C1 segment of cervical spinal cord (tissue), 14 donors: ENCODE results near the gene PRLR.

ENCODE experiments used
- DNase-seq, 14 donors: peaks; one replicate each; lab custom pipeline; 2025; lab: John Stamatoyannopoulos, UW

PRLR gene

DNA sequence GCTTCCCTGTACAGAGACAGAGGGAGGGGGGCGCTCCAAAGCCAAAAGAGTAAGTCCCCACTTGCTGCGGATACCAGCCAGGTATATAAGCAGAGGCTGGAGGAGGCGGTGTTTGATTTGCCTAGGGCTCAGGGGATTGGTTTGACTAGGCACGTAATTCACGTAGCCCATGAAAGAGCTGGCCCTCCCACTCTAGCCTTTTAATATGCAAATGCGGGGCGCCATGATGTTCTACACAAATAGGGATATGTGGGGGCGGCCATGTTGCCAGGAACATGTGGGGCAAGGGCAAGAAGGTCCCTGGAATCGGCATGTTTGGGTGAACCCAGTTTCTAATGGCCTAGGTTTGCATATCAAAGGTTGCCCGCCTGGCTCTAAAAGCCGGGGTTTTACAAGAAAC is 3.3 kb upstream of the PRLR start:
- no peak for DNase-seq

DNA sequence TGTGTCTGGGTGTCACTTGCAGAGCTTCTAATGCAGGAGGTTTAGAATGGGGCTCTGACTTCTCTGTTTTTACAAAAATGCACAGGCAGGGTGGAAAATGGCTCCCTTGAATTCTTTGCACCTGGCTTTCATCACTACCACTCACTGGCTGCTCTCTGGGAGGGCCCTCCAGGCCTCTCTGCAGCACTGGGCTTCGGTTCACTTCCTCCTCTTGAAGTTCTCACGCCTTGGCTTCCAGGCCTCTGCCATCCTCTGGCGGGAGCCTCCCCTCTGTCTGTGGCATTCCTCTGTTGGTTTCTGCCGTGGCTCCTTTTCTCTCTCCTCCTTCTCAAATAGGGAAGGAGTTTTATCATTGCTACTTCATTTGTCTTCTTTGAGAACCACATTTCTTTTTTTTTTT is 2.8 kb upstream of the PRLR start:
- no peak for DNase-seq

DNA sequence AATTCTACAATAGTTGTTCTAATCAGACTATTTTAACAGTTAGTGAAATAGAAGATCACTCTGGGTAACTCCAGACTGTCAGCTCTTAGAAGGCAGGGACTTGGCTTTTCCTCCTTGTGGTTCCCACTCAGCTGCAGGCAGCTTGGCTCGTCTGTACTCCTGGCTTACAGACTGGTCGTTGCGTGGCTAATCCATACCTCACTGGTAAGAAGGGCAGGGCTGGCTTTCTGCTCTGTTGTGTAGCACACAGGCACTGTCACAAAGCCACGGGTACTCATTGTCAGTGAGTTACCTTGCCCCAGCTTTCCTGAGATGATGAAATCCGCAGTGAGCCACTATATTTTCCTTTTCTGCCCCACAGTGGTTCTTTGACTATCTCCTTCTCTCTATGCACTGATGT is 1.8 kb upstream of the PRLR start:
- no peak for DNase-seq

DNA sequence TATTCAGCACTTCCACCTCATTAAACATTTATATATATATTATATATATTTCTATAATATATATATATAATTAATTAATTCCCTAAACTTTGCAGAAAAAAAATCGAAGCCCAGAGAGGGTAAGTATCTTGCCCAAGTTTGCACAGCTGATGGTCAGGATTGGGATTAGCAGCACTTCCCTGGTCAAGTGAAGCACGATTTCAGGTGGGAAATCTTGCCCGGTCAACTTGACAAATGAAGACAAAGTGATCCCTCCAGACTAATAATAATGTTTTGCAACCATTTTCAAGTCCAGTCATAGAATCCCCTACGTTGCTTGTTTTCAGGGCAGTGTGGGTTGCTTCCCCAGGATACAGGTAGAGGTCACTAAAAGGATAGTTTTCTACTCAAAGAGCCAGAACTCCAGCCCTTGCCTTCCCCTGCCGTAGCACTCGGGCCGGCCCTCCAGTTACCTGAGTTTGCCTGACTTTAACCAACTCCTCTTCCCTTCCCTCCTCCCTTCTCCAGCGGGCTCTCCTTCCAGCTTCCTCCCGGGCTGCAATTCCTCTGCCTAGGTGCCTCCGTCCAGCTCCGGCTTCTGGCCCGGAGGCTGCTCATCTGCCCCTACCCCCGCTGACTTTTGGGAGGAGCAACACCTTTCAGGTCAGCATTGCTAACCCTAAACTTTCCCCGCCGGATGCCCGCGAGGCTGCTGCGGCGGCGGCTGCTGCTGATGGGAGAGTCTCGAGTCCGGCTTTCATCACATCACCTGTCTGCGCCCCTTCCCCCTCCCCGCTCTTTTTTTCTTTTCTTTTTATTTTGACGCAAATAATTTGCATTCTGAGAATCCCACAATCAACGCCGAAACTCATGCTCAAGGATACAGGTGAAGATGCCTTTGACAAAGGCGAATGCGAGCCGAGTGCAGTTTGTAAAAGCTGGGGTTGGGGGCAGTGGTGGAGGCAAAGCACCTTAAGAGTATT is 930 bp downstream of the PRLR start:
- DNase-seq: no peak

DNA sequence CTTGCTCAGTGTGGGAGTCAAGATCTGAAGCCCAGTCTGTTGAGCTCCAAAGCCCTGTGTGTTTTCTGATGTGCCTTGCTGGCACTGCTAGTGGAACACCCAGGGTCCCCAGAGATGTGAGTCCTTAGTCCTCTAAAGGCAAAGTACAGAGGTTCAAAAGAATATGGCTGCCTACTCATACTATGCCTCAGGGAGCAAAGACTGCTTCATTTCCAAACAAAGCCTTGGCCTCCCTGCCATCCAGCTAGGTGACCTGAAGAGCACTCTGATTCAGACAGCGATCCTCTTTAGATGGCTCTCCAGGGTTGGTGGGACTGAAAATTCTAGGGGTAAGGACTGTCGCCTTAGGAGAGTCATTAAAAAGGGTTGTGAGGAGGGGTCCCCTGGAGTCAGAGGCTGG is 2.0 kb downstream of the PRLR start:
- DNase-seq: no peak

DNA sequence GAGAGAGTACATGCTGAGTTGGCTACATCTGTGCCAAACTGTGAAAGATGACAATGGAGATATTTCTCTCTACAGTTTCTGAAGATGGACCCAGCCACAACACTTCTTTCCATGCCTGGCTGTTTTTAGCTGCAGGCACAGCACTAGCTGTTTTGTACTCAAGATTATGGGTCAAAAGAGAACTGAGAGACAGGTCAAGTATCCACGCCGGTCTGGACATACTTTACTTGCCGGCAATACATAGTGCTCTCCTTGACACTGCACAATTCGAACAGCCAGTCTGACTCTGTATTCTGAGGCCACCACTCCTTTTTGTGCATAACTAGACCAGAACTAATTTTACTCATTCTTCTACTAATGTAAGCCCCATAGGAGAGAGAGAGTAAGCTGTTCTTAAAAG is 2.6 kb downstream of the PRLR start:
- DNase-seq: no peak

DNA sequence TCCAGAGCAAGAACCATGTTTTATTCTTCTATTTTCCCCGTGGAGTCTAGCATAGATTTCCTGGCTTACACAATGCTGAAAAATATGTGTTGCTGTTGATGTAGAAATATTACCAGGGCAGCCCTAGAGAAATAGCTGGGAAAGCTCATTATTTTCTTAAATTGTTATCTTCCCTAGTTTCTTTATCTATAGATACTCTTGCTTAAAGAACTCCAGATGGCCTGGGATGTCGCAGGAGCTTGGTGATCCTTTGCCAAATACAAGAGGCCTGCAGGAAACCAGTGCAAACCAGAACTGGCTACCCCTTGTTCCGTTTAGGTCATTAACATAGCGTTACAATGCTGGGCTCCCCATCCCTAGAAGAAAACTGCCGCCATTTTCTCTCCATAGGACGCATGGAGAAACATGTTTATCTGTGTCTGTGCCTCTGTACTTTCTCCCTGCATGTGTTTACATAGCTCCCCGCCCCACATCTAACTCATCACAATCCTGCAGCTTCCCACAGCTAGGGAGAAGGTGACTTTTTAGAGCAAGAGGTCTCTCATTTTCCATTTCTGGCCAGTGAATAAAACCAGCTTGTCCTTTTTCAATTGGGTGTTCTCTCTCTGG is 6.4 kb downstream of the PRLR start:
- DNase-seq: no peak

DNA sequence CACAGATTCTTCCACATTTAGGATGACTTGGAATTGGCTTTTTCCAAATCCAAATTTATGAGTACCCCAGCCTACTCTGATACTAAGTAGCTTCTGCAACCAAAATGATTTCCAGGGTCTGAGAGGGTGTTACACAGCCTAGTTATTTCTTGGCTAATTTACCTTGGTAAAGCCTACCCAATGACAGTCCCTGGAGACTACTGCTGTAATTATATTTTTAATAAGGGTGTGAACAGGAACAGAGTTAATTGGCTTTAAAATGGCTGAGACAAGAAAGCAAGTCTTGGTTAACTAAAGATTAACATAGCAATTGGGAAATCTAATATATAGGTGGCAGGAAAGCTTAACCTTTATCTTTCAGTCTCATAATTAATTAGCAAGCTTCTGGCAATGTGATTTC is 9.3 kb downstream of the PRLR start:
- DNase-seq: no peak

DNA sequence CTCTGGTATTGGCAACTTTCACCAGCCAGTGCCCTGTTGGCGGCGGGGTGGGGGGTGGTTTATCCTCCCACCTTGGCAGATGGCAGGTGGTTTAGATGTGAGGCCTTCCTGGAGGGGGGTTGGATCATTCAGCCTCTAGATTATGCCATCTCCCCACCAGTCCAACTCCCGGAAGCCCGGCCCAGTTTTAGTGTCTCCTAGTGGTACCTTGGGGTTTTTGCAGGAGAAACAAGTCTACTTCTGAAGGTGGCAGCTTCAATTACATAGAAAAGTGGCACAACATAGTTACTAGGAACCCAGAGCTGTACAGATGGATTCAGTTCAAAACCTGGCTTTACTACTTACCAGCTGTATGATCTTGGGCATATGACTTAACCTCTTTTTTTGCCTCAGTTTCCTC is 11.3 kb downstream of the PRLR start:
- no peak for DNase-seq

DNA sequence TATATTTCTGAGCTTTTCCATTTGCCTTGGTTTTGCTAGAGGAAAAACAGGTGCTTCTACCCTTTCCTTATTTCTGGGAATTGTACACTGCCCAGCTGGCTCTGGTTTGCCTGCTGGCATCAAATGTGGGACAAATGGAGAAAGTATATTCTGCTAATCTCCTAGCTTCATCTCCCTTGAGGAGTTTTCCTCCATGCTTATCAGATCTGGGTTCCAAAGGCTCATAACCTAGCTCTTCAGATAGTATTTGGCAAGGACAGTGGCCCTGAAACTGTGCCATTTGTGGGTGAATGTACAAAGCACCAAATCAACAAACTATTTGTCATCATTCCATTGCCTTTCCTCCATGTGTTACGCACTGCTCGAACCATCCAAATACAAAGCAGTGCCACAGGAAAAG is 16.2 kb downstream of the PRLR start:
- DNase-seq: peak in 1 of 14 donors; percentile 37

DNA sequence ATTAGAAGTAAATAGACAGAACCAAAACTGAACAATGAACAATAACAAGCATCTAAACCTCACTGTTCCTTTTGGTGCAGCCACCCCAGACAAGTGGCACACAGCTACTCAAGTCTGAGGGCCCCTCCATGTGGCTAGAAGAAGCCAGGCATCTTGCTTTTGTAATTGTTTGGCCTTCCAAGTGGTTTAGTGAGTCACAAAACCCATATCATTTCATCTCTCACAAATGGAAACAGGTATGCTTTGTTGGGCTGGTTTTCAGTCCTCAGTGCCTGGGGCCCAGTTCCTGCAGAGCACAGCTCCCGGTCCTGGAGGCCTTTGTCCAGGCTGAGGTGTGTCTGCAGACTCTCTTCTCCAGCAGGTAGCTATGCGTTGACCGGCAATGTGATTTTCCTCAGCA is 16.7 kb downstream of the PRLR start:
- no peak for DNase-seq

DNA sequence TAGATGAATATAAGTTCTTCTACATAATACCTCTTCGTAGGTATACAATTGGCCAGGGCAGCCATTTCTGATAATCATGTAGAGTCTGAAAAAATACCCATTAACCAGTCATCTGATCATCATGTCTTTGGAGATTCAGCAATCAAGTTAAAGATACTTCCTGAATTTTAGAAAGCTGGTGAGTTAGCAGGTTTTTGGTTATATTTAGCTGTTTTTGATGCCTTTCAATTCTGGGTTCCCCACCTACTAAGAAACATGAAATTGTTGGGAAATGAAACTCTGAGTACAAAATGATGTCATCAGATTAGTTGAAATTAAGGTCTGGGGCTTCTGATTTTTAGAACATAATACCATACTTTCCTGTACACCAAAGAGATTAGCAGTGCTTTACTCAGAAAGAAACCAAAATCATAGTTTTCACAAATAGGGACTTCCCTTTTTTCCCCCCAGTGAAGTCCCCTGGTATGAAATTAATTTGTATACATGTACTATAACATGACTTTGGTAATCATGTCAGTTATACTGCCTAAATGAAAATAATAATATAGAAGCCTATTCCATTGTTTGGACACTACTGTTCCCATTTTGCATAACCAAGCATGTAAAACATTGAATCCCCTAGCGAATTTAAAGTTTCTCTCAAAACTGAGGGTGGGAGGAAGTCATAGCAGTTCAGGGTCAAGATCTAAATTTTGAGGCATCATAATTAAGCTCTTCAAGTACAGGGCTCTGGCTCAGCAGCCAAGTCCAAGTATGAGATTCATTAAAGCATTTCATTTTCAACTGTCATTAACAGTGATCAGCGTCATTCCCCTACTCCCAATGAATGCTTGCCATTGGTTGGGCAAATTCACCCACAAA is 17.9 kb downstream of the PRLR start:
- no peak for DNase-seq

DNA sequence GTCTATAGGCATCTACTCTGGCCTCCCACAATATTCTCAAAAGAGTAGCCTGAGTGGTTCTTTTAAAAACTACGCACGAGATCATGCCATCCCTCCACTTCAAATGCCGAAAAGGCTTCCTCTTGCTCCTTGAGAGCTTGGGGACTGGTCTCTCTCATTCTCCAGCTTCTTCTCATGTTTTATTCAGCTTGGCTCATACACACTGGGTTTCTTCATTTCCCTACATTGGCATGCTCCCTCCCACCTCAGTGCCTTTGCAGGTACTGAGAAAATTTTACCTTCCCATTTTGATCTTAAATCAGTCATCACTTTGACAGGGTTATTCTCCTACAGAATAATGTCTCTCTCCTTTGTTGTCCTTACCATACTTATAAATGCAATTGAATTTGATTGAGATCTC is 20.4 kb downstream of the PRLR start:
- no peak for DNase-seq

DNA sequence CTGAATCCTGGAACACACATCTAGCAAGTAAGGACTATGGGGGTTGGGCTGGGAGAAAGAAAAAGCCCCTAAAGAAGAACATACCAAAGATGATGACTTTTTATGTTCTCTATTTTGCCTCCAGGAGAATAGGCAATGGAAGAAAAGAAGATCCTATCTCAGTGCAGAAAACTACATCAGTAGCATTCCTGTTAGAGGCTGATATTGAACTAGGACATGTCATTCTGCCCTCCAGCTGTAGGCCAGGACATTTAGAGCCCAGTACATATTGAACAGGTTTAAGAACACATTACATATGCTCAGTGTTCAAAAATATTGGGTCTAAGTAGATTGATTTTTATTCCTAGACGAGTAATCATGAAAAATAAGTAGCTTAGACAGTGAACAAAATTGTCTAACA is 24.7 kb downstream of the PRLR start:
- no peak for DNase-seq

DNA sequence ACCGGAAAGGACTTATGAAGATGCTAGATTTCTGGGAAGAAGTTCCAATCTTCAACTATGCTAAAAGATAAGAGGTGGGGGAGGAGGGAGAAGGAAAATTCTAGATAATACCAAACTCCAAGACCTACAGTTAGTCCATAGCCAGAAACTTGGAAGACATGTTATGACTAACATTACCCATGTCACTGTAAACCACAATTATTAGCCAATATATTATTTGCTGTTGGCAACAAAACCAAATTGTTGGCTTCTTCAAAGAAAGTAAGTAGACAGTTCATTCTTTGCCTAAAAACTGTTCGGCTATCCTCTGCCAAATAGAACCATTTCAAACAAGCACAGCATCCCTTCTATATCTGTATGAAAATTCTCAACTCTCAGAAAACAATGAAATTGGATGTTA is 25.1 kb downstream of the PRLR start:
- no peak for DNase-seq

DNA sequence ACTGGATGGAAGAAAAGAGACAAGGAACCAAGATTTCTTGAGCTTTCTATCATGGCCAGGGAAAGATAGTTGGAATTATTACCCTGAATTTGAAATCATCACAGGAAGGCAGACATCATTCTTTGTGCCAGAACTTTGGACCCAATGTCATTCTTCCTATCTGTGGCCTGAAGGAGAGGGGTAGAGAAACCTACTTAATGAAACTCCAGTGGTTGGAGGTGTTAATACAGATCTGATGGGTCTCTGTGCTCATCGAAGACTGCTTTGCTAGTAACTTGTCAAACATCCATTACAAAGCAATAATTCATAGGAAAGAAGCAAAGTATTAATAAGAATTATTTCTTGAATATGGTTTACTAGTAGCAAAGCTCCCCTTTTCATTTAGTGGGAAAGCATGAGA is 26.9 kb downstream of the PRLR start:
- no peak for DNase-seq

DNA sequence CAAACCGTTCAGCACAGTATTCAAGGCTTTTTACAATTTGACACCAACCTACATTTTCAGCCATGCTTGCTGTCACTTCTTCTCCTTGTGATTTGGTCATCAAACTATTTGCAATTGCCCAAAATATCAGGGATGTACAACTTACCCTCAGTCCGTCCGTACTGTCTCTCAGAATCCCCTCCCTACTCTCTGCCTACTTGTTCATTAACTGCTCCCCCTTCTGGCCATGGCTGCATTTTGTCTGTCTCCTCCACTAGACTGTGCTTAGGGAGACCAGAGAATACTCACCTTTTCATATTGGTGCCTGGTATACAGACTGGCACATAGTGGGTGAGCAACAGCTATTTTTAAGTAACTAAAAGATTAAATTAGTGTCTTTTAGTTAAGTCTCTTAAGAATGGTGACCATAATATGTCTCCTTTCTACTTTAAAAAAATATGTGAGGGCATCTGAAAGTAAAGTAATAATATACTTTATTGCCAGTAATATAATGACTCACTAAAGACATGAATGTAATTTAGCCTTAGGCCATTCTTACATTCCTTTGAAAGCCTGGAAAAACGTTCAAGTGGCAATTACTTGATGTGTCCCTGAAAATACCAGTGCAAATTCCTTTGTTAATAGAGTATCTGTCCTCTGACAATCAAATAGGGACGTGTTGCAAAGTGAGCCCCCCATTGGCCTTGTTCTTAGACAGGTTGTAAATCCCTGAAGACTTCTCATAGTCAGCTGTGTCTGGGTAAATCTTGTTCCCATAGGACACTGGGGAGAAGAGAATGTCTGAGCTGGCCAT is 27.8 kb downstream of the PRLR start:
- DNase-seq: peak in 1 of 14 donors; percentile 1

DNA sequence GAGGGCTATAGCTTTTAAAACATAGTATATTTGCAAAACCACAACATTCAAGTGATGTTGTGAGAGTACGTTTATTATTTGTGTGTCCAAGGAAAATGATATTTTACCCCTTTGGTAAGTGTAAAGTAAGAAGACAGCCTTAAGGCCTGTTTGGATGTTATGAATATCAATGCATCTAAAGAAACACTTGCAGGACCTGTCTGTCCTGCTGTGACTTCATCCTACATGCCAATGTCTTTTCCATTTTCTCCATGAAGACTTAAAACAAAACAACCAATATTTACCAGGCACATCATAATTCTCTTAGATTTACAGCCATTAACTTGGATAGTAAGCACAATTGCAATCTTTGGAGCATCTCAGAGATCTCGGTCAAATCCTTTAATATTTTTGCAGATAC is 29.0 kb downstream of the PRLR start:
- DNase-seq: no peak

DNA sequence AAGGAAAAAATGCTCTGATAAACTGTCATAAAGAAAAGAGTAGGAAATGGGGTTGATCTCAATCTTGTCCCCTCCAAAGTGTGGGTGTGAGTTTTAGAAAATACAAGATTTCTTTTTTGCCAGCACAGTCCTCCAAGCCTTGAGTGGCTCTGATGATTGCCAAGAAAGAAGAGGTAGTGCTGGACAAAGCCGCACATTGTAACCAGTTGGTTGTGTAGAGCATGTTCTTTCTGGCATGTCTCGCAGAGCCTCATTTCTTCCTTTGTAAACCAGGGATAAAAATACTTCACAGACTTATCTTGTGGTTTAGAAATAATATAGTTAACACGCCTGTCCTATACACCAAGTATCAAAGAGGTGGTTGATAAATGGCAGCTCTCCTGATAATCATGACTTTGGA is 30.4 kb downstream of the PRLR start:
- no peak for DNase-seq

DNA sequence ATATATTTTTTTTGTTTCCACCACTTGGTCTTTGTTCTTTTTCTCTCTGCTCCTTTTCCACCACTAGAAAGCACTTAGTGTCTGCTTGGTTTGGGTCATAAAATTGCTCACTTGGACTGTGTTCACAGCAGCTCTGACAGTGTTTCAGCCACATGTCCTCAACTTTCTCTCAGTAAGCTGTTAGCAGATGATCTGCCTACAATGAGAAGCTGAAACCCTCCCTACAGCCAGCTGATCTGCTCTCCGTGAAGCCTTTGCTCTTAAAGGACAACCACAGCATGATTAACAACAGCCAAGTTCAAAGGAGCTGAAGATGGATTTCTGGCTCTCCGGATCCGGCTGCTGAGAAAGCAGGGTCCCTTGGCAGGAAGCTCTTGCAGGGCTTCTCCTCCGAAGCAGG is 31.6 kb downstream of the PRLR start:
- DNase-seq: peak in 1 of 14 donors; percentile 3

DNA sequence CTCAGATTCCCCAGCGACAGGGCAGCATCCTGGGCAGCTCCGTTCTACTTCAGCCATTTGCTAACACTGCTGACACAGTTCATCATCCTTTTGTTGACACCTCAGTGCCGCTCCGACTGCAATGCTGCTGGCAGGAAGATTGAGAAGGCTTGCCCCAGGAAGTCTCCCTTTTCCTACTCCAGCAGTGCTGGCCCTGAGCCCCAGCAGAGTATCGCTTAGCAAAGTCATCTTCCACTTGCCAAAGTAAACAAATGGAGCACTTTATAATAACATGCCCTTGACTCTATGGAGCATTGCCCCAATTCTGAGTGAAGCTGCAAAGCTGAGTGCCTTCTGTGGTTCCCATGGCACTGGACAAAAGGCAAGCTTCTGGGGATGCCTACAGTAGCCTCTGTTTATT is 32.2 kb downstream of the PRLR start:
- DNase-seq: peak in 3 of 14 donors; percentile 5 to 22 (median 10)

DNA sequence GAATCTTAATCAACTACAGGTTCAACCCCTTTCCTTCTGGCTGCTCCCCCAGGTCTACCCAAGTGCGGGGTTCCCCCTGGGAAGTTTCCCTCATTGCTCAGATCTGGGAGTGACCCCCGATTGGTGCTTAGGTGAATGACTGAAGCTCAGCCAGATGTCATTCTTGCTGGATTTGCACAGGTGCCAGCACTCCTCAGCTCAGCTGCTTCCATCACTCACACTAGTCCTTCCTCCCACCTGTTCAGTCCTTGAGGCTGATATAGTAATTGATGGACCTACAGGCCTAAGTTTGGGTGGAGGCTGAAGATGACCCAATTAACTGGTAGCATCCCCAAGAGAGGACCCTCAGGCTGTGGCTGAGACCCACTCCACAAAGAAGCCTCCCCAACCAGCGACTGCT is 32.9 kb downstream of the PRLR start:
- DNase-seq: no peak
